Activated CD4-positive, alpha-beta T cell treated with anti-CD3 and anti-CD28 coated beads for 4 hours (primary cell): Measurements from ENCODE around the gene TIPIN.

Source experiments
- DNase-seq, 2 donors: peaks; one replicate each; pipeline ENCODE4 v3.0.0-alpha.2; 2020

TIPIN gene

GRCh38 chr15:66296186-66296585 lies 60.3 kb downstream of the TIPIN start:
- DNase-seq, result no peak

- DNase-seq, result no peak
These were observed 61.6 kb downstream of the TIPIN start for GRCh38 chr15:66294932-66295235.

DNA sequence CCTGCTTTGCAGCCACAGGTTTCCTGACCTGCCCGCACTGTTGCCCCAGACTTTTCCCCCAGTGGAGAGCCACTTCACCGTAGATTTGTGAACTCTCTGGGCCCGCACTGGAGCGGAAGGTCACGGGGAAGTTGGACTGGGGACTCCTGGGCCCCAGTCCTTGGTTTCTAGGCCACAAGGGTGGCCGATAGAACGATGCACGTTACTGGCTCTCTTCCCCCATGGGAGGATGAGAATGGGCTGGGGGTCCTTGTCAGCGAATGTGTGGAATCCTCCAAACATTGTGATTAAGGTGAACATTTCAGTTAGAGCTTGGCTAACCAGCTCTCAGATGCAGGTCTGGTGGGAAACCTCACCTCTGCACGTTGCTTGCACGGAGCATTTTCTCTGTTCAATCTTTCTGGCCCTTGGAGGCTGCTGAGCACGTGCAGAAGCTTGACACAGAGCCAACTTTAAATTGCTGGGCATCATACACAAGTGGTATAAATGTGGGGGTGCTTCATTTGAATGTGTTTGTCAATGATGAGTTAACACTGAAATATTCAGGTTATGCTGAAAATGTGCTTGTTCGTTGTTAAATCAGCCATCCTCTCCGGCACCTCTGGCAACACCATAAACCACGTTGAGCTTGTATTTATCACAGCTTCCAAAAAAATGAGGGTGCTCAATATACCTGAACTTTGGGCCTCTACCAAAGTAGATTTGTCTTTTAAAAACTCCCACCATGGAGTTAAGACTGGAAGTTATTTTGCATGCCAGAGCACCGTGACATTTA lies 62.1 kb downstream of the TIPIN start:
- peak in 1 of 2 donors; percentile 38 for DNase-seq

DNA sequence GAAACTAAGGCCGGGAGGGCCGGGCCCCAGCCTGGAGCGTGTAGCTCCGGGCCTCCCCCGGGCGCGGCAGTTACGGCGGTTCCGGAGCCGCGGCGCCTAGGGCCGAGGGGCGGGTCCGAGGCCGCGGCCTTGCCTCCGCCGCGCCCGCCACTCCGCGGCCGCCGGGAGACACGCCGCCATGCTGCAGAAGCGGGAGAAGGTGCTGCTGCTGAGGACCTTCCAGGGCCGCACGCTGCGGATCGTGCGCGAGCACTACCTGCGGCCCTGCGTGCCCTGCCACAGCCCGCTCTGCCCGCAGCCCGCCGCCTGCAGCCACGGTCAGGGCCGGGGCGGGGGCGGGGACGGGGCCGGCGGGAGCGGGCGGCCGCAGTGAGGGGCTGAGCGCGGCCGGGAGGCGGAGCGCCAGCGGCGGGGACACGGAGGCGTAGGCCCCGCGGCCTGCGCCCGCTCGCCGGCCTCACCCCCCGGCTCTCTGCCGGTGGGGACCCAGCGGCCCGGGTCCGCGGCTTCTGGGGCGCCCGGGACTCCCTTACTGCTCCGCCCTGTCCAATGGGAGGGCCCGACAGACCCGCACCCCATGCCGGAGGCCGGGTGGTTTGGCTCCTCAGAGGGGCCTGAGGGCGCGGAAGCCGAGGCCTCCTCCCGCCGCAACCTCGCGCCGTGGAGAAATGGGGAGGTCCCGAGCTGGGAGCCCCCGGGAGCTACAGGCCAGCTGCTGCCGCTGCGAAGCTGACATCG lies 62.9 kb downstream of the TIPIN start, which contains the start of gene DIS3L:
DIS3L (plus strand) TSS at position 150 of the 738 bp plus-strand sequence; CDS start at position 179, 29 bp downstream.
- peak; percentile 50 to 59 for DNase-seq

GRCh38 chr15:66292571-66293418 lies 63.7 kb downstream of the TIPIN start:
- no peak for DNase-seq

DNA sequence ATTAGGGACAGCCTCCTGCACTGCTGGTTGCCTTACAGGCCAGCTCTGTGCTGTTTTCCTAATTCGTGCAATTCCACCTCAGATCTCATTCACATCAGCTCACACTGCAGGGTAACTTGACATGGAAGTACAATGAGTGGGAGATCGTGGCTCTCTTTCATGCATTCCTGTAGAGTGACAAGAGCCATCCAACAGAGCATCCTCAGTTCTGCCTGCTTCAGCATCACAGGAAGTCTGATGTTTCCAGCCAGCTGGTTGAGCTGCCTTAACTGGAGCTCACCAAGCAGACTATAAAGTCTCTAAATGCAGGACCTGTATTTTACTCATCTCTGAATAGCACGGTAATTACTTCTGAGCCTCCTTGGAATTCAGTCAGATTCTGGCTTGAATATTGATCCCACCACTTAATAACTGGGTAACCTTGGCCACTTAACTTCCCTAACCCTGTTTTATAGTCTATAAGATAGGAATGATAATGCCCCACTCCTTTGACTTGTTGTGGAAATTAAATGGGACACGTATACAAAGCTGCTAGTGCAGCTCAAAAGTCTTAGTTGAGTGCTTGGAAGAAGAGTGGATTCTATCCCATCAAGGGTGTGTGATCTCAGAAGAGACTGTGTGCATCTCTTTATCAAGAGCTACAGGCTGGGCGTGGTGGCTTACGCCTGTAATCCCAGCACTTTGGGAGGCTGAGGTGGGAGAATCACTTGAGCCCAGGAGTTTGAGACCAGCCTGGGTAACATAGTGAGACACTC lies 64.5 kb downstream of the TIPIN start:
- no peak for DNase-seq

- no peak for DNase-seq
These were observed 66.0 kb downstream of the TIPIN start for GRCh38 chr15:66290518-66290917.

GRCh38 chr15:66290007-66290406 lies 66.5 kb downstream of the TIPIN start:
- no peak for DNase-seq

DNA sequence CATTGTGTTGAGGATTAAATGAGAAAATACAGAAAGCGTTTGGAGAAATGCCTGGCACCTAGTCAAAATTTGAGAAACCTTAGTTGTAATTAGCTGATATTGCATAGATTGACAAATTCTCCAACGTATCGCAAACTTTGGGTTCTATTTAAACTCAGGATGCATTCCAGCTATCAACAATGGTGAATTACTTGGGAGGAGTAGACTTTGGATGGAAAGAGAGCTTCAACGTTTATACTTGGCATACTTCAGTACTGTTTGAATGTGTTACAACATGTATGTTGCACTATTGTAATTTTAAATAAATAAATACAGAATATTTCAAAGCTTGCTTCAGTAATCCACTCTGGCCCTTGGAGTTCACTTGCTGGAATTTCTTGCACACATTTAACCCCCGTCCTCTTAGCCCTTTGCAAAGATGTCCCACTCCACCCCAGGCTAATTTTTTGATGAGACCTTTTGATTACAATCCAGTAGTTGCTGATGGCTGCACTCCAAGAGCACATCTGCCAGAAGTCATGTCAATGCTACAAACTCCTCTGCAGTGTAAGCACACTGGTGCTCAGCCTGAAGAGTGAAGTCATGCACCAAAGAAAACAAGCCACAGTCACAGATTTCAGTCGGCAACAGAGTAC lies 67.8 kb downstream of the TIPIN start:
- no peak for DNase-seq

DNA sequence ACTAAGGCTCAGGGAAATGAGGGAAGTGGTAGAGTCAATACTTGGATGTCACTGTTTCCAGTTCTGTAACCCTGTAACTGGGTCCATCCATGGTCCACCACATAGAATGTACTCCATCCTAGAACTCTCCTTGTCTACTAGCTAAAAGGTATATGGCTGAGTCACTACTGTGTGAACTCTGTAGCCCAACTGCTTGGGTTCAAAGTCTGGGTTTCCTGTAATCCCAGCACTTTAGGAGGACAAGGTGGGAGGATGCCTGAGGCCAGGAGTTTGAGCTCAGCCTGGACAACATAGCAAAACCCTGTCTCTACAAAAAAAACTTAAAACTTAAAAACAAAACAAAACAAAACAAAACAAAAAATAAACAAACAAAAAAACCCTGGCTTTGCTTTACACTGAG lies 68.4 kb downstream of the TIPIN start:
- DNase-seq, result no peak

- DNase-seq, result no peak
These were observed 68.9 kb downstream of the TIPIN start for GRCh38 chr15:66287461-66288057.
